Measurements from ENCODE around the gene SELENOW.
"Not testable (repeated sequence)": the region's sequence is repeated elsewhere in the genome, so short reads cannot be mapped to it uniquely, and the experiment has no call there.

SELENOW gene

DNA sequence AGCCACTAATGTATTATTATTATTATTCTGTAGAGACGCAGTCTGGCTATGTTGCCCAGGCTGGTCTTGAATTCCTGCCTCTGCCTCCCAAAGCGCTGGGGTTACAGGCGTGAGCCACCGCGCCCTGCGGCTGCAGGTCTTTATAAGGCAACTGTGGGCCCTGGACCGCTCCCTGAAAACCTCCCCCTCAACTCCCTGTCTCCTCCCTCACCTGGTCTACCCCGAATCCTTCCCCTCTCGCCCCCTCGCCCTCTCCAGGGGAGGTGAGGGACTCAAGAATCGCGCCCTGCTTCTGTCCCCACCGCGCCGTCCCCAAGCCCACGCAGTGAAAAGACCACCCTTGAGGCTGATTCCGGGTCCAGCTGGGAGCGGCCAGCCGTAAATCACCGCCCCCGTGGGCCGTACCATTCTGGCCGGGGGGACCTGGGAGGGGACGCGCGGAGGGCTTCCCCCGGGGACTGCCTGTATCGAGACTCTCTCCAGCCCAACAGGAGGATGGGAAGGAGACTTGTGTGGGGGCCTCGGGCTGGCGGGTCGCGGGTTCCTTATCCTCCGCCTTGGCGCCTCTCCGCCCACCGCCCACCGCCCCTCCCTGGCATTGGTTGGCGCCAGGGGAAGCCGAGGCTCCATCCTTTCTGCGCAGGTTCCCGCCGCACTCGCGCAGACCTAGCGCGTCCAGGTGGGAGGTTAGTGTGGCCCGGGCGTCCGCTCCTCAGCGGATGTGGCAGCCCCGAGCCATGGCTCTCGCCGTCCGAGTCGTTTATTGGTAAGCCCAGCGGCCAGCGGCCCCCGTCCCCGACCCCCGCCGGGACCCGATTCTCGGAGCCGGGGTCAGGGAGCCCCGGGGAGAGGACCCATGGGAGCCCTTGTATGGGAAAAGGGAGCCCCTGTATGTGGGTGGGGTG is at the start of gene SELENOW:
Gene SELENOW, plus strand, starts transcription at position 655 of the 905 bp plus-strand sequence. Its CDS starts 83 bp downstream, at position 738.
- peak; percentile 47 for DNase-seq (ENCODE audit: low read depth)

DNA sequence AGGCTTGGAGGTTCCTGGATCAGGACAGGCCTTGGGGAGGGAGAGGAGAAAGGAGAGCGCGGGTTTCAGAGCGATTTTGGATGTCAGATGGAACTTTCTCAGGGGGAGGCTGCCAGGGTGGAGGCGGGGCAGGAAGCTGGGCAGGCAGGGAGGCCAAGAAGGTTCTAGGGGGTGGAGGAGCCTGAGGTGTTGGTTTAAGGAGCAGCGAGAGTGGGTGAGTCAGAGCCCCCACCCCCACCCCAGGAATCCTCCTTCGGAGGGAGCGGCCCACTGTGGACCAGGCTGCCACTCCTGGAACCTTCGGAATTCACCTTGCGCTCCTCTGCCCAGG is 49.1 kb upstream of the SELENOW start:
- peak; percentile 61 for DNase-seq (ENCODE audit: low read depth)

- DNase-seq (ENCODE audit: low read depth), result no peak
Observed at GRCh38 chr19:47729799-47730520, 48.5 kb upstream of the SELENOW start.

- no peak for DNase-seq (ENCODE audit: low read depth)
Observed at GRCh38 chr19:47730521-47730889, 48.0 kb upstream of the SELENOW start.

DNA sequence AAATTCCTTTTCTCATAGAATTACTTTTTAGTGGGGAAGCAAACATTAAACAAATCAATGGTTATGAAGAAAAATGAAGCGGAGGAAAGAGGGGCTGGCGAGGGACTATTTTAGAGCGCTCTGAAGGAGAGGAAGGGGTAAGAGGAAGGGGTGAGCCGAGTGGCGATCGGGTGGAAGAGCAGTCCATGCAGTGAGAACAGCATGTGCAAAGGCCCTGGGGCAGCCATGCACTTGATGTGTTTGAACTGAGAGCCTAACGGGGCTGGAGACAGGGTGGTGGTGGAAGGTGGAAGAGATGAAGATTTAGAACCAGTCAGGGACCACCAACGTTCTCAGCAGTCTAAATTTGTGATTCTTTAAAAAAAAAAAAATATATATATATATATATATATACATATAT is 47.6 kb upstream of the SELENOW start:
- DNase-seq (ENCODE audit: low read depth), result no peak

GRCh38 chr19:47735131-47735530 is 43.4 kb upstream of the SELENOW start:
- DNase-seq (ENCODE audit: low read depth), result no peak

DNA sequence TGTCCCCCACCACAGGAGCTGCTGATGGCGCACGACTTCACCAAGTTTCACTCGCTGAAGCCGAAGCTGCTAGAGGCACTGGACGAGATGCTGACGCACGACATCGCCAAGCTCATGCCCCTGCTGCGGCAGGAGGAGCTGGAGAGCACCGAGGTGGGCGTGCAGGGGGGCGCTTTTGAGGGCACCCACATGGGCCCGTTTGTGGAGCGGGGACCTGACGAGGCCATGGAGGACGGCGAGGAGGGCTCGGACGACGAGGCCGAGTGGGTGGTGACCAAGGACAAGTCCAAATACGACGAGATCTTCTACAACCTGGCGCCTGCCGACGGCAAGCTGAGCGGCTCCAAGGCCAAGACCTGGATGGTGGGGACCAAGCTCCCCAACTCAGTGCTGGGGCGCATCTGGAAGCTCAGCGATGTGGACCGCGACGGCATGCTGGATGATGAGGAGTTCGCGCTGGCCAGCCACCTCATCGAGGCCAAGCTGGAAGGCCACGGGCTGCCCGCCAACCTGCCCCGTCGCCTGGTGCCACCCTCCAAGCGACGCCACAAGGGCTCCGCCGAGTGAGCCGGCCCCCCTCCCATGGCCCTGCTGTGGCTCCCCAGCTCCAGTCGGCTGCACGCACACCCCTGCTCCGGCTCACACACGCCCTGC is 37.5 kb upstream of the SELENOW start:
- DNase-seq (ENCODE audit: low read depth), result no peak

DNA sequence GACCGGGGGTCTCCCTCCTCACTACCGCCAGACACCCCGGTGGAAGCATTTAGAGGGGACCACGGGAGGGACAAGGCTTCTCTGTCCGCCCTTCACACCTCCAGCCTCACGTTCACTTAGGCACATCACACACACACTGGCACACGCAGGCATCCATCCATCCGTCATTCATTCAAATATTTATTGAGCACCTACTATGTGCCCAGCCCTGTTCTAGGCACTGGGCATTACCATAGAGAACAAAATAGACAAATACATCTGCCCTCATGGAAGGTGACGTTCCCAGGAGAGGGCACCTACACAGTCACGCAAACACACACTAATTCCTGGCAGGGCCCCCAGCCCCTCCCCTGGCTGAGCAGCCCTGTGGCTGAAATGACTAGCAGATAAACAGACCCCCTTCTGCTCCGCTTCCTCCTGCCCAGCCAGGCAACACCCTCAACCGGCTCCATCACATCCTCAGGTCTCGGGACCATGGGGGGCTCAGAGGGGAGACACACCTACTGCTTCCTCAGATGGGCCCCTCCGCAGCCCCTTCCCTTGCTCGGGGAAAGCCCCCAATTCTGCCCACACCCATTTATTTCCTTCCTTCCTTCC is 36.9 kb upstream of the SELENOW start:
- no peak for DNase-seq (ENCODE audit: low read depth)

- DNase-seq (ENCODE audit: low read depth), result no peak
Observed at GRCh38 chr19:47742634-47743033, 35.9 kb upstream of the SELENOW start.

DNA sequence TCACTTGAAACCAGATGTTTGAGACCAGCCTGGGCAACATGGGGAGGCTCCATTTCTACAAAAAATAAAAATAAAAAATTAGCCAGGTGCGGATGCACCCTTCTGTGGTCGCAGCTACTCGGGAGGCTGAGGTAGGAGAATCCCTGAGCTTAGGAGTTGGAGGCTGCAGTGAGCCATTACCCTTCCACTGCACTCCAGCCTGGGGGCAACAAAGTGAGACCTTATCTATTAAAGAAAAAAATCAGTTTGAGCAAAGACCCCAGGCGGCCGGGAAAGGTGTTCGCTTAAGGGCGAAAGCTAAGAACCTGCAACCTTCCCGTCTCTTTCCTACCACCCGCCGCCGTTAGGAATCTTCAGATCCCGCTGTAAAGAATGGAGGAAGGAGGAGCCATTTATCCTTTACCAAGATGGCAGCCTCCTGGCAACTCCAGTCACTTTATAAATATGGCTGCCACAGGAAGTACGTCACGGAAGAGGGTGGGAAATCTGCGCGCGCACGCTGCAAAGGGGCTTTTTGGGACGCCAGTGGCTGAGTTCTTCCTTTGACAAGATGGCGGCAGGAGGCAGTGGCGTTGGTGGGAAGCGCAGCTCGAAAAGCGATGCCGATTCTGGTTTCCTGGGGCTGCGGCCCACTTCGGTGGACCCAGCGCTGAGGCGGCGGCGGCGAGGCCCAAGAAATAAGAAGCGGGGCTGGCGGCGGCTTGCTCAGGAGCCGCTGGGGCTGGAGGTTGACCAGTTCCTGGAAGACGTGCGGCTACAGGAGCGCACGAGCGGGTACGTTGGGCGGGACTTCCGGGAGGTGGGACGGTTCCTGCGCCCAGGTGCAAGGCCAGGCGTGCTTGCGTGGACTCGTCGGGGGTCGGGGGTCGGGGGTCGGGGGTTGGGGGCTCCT is 33.2 kb upstream of the SELENOW start, which contains the start of gene NOP53:
Gene NOP53, plus strand, starts transcription at position 537 of the 892 bp plus-strand sequence. Its CDS starts 14 bp downstream, at position 551.
- DNase-seq (ENCODE audit: low read depth), result peak; percentile 93

DNA sequence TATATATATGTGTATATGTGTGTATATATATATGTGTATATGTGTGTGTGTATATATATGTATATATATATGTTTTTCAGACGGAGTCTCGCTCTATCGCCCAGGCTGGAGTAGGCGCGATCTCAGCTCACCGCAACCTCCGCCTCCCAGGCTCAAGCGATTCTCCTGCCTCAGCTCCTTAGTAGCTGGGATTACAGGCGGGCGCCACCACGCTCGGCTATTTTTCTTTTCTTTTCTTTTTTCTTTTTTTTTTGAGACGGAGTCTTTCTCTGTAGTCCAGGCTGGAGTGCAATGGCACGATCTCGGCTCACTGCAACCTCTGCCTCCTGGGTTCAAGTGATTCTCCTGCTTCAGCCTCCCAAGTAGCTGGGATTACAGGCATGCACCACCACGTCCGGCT is 32.4 kb upstream of the SELENOW start:
- DNase-seq (ENCODE audit: low read depth), result not testable (repeated sequence)

DNA sequence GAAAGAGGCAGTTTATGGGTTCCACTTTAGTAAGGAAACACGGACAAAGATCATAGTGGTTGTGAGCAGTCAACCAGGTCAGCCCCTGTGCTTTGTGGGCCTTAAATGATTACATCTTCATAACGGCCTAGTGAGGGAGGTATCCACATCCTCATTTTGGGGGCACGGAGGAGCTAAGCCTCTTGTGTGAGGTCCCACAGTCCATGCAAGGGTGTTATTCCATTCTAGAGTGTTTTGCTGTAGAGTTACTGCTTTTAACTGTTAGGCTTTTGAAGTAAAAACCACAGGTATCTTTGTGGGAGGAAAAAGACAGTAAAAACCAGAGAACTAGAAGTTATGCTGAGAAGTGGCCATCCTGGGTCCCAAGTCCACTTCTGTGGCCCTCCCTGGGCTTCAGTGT is 29.2 kb upstream of the SELENOW start:
- no peak for DNase-seq (ENCODE audit: low read depth)

DNA sequence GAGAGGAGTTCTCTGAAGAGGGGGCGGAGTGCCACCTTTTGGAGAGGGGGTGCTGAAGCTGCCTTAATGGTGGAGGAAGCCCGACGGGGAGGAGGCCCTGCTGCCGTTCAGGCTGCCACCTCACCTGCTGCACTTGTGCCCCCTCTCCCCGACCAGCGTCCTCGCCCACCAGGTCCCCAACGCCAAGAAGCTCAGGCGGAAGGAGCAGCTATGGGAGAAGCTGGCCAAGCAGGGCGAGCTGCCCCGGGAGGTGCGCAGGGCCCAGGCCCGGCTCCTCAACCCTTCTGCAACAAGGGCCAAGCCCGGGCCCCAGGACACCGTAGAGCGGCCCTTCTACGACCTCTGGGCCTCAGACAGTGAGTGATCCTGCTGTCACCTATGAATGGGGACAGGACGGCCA is 27.8 kb upstream of the SELENOW start:
- DNase-seq (ENCODE audit: low read depth), result no peak

DNA sequence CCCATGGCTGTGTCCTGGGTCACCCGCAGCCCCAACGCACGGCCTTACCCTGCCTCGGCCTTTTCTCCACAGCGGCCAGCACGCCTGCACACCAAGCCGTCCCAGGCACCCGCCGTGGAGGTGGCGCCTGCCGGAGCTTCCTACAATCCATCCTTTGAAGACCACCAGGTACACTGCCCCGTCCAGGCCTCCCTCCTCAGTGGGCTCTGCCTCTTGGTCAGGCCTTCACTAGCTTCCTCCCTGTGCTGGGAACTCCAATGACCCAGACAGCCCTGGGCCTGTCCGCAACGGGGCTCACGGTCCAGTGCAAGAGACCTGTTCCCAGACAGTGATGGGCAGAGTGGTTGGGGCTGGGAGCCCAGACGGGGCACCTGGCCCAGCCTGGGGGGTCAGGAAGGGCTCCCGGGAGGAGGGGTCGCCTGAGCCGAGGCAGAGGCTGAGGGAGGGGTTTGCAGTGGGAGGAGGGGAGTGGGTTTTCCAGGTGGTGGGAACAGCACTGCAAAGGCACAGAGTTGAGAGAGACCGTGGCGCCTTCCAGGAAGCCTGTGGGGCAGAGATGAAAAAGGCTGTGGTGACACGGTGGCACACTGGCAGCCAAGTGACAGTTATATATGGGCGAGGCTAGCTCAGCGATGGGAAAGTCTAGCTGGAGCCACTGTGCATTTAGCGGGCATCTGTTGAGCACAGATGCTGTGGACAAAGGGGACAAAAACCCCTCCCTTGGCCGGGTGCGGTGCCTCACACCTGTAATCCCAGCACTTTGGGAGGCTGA is 25.9 kb upstream of the SELENOW start:
- no peak for DNase-seq (ENCODE audit: low read depth)

DNA sequence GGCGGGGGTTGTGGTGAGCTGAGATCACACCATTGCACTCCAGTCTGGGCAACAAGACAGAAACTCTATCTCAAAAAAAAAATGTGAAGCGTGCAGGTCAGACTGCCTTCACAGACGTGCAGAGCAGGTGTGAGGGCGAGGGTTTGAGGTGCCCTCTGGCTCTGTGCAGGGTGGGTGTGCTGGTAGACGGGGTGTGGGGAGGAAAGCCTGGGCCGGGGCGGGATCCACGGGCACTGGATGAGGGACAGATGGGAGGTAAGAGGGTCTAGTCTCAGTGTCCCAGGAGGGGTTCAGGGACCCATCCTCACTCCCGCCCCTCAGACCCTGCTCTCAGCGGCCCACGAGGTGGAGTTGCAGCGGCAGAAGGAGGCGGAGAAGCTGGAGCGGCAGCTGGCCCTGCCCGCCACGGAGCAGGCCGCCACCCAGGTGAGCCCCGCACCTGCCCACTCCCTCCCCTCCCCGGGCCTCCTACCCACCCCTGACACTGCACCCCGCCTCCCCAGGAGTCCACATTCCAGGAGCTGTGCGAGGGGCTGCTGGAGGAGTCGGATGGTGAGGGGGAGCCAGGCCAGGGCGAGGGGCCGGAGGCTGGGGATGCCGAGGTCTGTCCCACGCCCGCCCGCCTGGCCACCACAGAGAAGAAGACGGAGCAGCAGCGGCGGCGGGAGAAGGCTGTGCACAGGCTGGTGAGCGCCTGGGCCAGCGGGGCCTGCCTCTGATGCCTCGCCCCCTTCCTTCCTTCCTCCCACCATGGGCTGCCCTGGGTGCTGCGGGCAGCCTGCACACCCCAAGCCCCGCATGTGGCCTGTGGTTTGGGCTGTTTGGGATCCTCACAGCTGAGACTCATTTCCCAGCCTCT is 24.1 kb upstream of the SELENOW start:
- no peak for DNase-seq (ENCODE audit: low read depth)

DNA sequence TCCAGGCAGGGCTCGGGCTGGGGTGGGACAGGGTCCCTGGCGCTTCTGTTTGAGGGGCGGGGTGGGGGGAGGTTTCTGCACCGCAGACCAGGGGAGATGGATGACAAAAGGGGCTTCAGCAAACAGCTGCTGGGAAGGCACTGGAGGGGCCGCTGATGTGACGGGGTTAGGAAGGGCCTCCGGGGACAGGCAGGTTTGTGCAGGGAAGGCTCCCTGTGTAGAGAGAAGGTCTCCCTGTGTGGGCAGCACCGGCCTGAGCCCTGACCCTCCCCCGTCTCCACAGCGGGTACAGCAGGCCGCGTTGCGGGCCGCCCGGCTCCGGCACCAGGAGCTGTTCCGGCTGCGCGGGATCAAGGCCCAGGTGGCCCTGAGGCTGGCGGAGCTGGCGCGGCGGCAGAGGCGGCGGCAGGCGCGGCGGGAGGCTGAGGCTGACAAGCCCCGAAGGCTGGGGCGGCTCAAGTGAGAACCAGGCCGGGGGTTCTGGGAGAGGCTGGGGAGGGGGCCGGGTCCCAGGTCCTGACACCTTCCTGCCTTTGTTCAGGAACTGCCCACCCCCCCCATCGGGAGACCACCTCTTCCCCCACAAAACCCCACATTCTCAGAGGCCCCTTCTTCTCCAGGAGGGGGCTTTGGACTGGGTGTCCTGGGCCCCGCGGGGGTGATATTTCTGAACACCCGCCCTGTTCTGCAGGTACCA is 23.3 kb upstream of the SELENOW start:
- DNase-seq (ENCODE audit: low read depth), result no peak

- no peak for DNase-seq (ENCODE audit: low read depth)
Observed at GRCh38 chr19:47755762-47756626, 22.5 kb upstream of the SELENOW start.

GRCh38 chr19:47756627-47756929 is 21.9 kb upstream of the SELENOW start:
- DNase-seq (ENCODE audit: low read depth), result no peak

All from GM04504 (cell line).